ENCODE results near the gene PDE4D.

The PDE4D gene

DNA sequence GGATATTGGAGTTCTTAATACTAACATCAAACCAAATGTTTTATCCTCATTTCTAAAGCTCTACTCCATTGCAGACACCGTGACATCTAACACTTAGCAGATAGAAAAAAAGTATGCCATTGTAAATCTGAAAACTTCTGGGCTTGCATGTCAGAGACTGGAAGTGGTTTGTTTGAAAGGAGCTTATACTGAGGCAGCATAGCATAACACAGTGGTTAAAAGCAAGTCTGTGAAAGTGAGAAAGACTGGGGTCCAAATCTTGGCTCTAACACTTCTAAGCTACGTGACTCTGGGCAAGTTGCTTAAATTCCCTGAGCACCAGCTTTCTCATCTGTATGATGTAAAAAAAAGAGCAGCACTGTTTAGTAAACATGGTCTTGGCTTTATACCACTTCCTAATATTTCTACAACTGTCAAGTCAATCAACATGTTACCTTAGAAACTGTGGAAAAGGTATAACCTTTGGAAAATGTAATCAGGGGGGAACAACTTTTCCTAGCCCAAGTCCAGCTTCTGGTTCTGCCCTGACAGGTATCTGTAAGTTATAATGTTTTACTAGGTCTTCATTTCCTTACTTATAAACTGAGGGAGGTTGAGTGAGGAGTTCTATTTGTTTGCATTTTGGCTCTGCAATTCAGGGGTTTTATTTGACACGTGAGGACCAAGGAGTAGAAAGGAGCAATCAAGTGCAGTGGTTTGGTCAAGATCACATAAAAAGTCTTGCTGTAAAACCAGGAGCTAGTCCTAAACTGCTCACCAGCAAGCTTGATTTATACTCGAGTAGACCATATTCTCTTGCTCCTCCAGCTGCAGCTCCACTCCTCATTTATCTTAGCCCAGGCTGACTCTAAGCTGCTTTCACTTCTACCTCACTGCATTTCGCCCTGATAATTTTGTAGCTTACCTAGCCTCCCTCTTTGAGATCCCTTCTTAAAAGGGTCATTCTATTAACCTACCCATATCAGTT, 769.6 kb downstream of the PDE4D start:
- Histone ChIP-seq H3K4me3 (ENCODE audit: insufficient read depth, low read depth, low read length) (no peak overlapping the region), H3K36me3 (ENCODE audit: control insufficient read depth, insufficient read depth, low read length) (no peaks in the 10 kb centered on the region), H3K4me1 (ENCODE audit: control insufficient read depth, insufficient read depth, low read length) (peaks cover 40% of the 10 kb centered on the region), H3K27ac (ENCODE audit: insufficient read depth, low read depth, low read length, poor library complexity, severe bottlenecking) (no peak overlapping the region), H3K27me3 (ENCODE audit: control insufficient read depth, insufficient read depth, low read length, poor library complexity, severe bottlenecking) (no peaks in the 10 kb centered on the region), H3K9me3 (ENCODE audit: control insufficient read depth, low read length) (no peaks in the 10 kb centered on the region)
- WGBS, 2 experiments = 79 to 86% methylated on average over 5 of the region's 5 CpGs

DNA sequence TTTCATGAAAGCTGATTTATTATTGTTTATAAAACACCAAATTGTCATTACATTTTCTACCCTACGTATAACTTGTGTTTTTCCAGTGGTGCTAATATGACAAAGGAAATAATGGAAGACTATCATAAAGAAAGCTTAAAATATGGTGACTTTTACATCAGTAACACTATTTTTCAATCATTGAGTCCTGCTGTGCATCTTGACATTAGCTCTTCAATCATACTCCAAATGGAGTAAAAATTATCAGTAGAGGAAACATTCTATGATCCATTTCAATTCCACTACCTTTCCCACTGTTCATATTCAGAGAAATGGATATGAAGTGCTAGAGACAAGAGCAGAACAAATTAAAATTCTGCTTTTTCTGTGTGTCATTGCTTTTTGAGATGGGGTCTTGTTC, 774.0 kb downstream of the PDE4D start:
- no peaks in the 10 kb centered on the region for H3K36me3 ChIP-seq (ENCODE audit: control insufficient read depth, insufficient read depth, low read length)
- H3K4me1 ChIP-seq (ENCODE audit: control insufficient read depth, insufficient read depth, low read length) = peaks cover 5% of the 10 kb centered on the region
- no peaks in the 10 kb centered on the region for H3K9me3 ChIP-seq (ENCODE audit: control insufficient read depth, low read length)
- H3K27ac ChIP-seq (ENCODE audit: insufficient read depth, low read depth, low read length, poor library complexity, severe bottlenecking) = no peak overlapping the region
- H3K27me3 ChIP-seq (ENCODE audit: control insufficient read depth, insufficient read depth, low read length, poor library complexity, severe bottlenecking) = no peaks in the 10 kb centered on the region
- 100% methylated on average over 1 of the region's 1 CpG; no CpG with 5 or more reads in 1 of the 2 experiments for WGBS, 2 experiments
- no peak overlapping the region for H3K4me3 ChIP-seq (ENCODE audit: insufficient read depth, low read depth, low read length)

DNA sequence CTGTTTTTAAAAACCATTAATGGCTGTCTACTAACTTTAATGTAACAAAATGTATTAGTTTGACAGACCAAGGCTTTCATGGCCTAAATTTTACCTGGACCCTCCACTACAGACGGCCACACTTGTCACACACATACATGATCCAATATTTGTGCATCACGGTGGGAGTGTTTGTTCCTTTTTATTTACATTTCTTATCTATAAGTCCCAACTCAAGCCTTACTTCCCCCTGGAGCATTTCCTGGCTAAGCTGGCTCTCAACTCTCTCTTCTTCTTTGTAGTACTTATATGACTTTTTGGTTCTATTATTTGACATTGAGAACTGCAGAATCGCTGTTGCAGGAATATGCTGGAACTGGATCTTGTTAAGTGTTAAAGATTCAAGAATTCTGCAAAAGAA, 776.2 kb downstream of the PDE4D start:
- peaks cover 5% of the 10 kb centered on the region for H3K4me1 ChIP-seq (ENCODE audit: control insufficient read depth, insufficient read depth, low read length)
- H3K27ac ChIP-seq (ENCODE audit: insufficient read depth, low read depth, low read length, poor library complexity, severe bottlenecking) = no peak overlapping the region
- H3K36me3 ChIP-seq (ENCODE audit: control insufficient read depth, insufficient read depth, low read length) = no peaks in the 10 kb centered on the region
- no peaks in the 10 kb centered on the region for H3K9me3 ChIP-seq (ENCODE audit: control insufficient read depth, low read length)
- no peaks in the 10 kb centered on the region for H3K27me3 ChIP-seq (ENCODE audit: control insufficient read depth, insufficient read depth, low read length, poor library complexity, severe bottlenecking)
- whole genome bisulfite sequencing, 2 experiments = 92 to 95% methylated on average over 3 of the region's 3 CpGs
- no peak overlapping the region for H3K4me3 ChIP-seq (ENCODE audit: insufficient read depth, low read depth, low read length)

DNA sequence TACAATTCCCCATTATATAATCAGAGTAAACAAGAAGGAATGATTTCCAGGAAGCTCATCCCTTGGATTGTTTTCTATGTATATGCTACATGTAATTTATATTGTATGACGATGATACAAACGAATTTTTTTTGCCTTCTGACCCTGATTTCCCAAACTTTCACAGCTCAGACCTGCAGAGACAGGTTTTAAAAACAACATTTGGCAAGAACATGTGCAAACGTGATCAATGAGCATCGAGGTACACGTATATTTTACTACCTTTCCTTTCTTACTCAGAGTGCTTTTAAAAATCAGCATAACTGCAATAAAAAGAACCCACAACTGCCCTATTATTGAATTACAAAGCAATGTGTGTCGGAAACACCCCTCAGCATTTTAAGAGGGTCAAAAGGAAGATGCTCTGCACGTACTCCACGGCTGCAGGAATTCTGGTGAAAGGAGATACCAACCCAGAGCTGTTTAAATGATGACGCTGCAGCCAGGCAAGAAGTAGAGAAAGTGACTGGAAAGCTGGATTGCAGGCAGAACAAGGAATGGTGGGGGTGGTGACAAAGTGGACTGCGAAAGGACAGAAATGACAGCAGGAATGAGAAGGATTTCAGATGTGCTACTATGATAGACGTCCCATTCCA, 777.2 kb downstream of the PDE4D start:
- Histone ChIP-seq H3K27me3 (ENCODE audit: control insufficient read depth, insufficient read depth, low read length, poor library complexity, severe bottlenecking) (no peaks in the 10 kb centered on the region), H3K4me3 (ENCODE audit: insufficient read depth, low read depth, low read length) (no peak overlapping the region), H3K4me1 (ENCODE audit: control insufficient read depth, insufficient read depth, low read length) (peaks cover 5% of the 10 kb centered on the region), H3K9me3 (ENCODE audit: control insufficient read depth, low read length) (no peaks in the 10 kb centered on the region), H3K36me3 (ENCODE audit: control insufficient read depth, insufficient read depth, low read length) (no peaks in the 10 kb centered on the region), H3K27ac (ENCODE audit: insufficient read depth, low read depth, low read length, poor library complexity, severe bottlenecking) (no peak overlapping the region)
- WGBS, 2 experiments = 76 to 79% methylated on average over 11 of the region's 11 CpGs

DNA sequence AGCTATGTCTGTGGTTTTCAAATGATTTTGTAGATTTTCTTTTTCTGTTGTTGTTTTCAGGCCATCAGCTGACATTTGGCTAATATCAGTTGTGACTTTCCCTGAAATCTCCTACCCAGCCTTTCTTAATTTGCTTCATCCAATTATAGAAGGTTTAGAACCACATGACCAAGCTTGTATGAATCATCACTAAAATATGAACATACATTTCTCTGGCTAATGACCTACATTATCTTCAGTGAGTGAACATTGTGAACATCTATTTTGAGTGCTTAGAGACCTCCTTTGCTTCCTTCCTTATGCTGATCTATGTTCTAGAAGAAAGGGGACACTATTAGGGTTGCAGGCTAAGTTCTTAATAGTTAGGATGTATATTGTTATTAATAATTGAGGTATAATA, 778.2 kb downstream of the PDE4D start:
- H3K36me3 ChIP-seq (ENCODE audit: control insufficient read depth, insufficient read depth, low read length) = no peaks in the 10 kb centered on the region
- H3K27ac ChIP-seq (ENCODE audit: insufficient read depth, low read depth, low read length, poor library complexity, severe bottlenecking) = no peak overlapping the region
- H3K27me3 ChIP-seq (ENCODE audit: control insufficient read depth, insufficient read depth, low read length, poor library complexity, severe bottlenecking) = no peaks in the 10 kb centered on the region
- H3K4me3 ChIP-seq (ENCODE audit: insufficient read depth, low read depth, low read length) = no peak overlapping the region
- H3K9me3 ChIP-seq (ENCODE audit: control insufficient read depth, low read length) = no peaks in the 10 kb centered on the region
- peaks cover 5% of the 10 kb centered on the region for H3K4me1 ChIP-seq (ENCODE audit: control insufficient read depth, insufficient read depth, low read length)

DNA sequence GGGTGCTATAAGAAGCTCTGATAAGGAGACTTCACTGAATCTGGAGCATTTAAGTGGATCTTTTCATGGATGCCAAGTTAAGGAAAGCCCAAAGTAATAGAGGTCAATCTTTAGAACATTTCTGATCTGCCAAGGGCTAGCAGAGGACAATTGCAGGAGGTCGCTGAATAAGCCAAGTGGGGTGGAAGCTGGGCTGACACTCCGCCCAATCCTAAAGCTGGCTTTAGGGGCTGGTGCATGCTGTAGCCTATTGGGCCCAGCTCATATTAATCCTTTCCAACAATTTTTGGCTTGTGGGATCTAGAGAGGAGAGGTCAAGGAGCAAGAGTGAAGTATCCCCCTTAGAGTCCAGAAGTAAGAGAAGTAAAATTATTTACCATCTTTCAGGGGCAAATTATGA, 784.1 kb downstream of the PDE4D start:
- Histone ChIP-seq H3K4me1 (ENCODE audit: control insufficient read depth, insufficient read depth, low read length) (peaks cover 5% of the 10 kb centered on the region), H3K27me3 (ENCODE audit: control insufficient read depth, insufficient read depth, low read length, poor library complexity, severe bottlenecking) (no peaks in the 10 kb centered on the region)
- WGBS, 2 experiments = 82 to 96% methylated on average over 2 of the region's 2 CpGs

DNA sequence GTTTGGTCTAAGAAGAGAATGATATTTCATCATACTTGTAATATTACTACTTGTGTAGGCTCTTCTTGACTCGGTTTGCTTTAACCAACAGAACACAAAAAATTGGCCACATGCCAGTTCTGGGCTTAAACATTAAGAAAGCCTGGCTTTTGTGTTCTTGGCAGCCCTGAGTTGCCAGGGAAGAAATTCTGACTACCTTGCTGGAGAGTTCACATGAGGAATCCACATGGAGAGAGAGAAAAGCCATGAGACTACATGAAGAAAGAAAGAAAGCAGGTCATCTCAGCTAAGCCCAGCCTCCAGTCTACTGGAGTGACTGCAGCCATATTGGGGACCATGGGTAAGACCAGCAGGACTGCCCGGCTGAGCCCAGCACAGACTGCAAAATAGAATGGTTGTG, 785.8 kb downstream of the PDE4D start:
- Histone ChIP-seq H3K4me3 (ENCODE audit: insufficient read depth, low read depth, low read length) (no peak overlapping the region), H3K9me3 (ENCODE audit: control insufficient read depth, low read length) (no peaks in the 10 kb centered on the region), H3K27me3 (ENCODE audit: control insufficient read depth, insufficient read depth, low read length, poor library complexity, severe bottlenecking) (no peaks in the 10 kb centered on the region), H3K36me3 (ENCODE audit: control insufficient read depth, insufficient read depth, low read length) (no peaks in the 10 kb centered on the region), H3K27ac (ENCODE audit: insufficient read depth, low read depth, low read length, poor library complexity, severe bottlenecking) (no peak overlapping the region), H3K4me1 (ENCODE audit: control insufficient read depth, insufficient read depth, low read length) (peaks cover 6% of the 10 kb centered on the region)
- 95 to 96% methylated on average over 2 of the region's 2 CpGs for WGBS, 2 experiments

More for the DNA sequence above, 784.1 kb downstream of the PDE4D start:
- no peaks in the 10 kb centered on the region for H3K36me3 ChIP-seq (ENCODE audit: control insufficient read depth, insufficient read depth, low read length)
- H3K27ac ChIP-seq (ENCODE audit: insufficient read depth, low read depth, low read length, poor library complexity, severe bottlenecking) = no peak overlapping the region
- H3K4me3 ChIP-seq (ENCODE audit: insufficient read depth, low read depth, low read length) = no peak overlapping the region
- no peaks in the 10 kb centered on the region for H3K9me3 ChIP-seq (ENCODE audit: control insufficient read depth, low read length)

DNA sequence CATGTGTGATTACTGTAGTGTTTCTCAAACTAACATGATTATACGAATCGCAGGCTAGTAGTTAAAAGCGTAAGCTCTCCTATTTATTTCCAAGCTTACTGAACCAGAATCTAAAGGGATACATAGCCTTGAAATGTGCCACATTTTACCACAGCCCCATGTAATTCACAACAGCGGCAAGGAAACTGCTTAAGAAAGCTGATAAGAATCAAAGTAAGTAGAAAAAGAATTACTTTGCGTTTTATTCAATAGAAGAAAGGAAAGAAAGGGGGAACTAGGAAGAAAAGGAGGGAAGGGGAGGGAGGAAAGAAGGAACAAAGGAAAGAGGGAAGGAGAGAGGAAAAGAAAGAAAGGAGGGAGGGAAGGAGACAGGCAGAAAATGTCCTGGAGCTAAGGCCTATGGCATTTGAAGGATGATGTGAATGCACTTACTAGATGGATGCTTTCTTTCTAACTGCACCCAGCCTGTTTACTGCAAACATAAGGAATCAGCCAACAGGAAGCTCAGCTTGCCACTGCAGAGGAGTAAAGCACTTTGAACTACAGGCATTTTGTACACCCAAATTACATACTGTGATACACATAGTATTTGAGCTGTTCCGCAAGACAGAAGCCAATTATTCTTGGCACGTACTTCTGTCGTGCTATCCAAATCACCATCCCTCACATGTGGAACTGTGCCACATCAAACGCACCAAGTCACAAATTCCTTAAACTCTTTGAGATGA, 789.0 kb downstream of the PDE4D start:
- H3K4me1 ChIP-seq (ENCODE audit: control insufficient read depth, insufficient read depth, low read length) = peaks cover 6% of the 10 kb centered on the region
- no peak overlapping the region for H3K27ac ChIP-seq (ENCODE audit: insufficient read depth, low read depth, low read length, poor library complexity, severe bottlenecking)
- 91 to 92% methylated on average over 8 to 9 of the region's 9 CpGs for WGBS, 2 experiments

DNA sequence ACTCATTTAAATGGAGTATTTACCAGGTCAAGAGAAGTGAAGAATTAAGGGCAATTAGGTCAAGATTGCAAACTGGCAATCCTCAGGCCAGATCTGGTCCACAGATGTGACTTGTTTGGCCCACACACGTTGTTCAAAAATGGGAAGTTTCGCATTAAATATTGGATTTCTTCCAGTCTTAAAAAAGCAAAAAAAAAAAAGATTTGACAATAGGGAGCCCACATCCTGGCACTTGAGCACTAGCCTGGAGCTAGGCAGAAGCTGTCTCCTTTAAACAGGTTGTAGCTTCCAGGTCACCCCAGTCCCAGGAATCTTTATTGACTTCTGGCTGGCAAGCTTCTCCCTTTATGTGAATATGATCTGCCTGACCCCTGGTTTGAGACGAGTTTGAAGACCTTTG, 790.2 kb downstream of the PDE4D start:
- no peaks in the 10 kb centered on the region for H3K27me3 ChIP-seq (ENCODE audit: control insufficient read depth, insufficient read depth, low read length, poor library complexity, severe bottlenecking)
- H3K4me3 ChIP-seq (ENCODE audit: insufficient read depth, low read depth, low read length) = no peak overlapping the region
- H3K36me3 ChIP-seq (ENCODE audit: control insufficient read depth, insufficient read depth, low read length) = no peaks in the 10 kb centered on the region
- 92 to 97% methylated on average over 3 of the region's 3 CpGs for WGBS, 2 experiments
- H3K9me3 ChIP-seq (ENCODE audit: control insufficient read depth, low read length) = no peaks in the 10 kb centered on the region
- H3K4me1 ChIP-seq (ENCODE audit: control insufficient read depth, insufficient read depth, low read length) = peaks cover 6% of the 10 kb centered on the region
- no peak overlapping the region for H3K27ac ChIP-seq (ENCODE audit: insufficient read depth, low read depth, low read length, poor library complexity, severe bottlenecking)

More for the DNA sequence above, 789.0 kb downstream of the PDE4D start:
- Histone ChIP-seq H3K27me3 (ENCODE audit: control insufficient read depth, insufficient read depth, low read length, poor library complexity, severe bottlenecking) (no peaks in the 10 kb centered on the region), H3K9me3 (ENCODE audit: control insufficient read depth, low read length) (no peaks in the 10 kb centered on the region), H3K36me3 (ENCODE audit: control insufficient read depth, insufficient read depth, low read length) (no peaks in the 10 kb centered on the region), H3K4me3 (ENCODE audit: insufficient read depth, low read depth, low read length) (no peak overlapping the region)

DNA sequence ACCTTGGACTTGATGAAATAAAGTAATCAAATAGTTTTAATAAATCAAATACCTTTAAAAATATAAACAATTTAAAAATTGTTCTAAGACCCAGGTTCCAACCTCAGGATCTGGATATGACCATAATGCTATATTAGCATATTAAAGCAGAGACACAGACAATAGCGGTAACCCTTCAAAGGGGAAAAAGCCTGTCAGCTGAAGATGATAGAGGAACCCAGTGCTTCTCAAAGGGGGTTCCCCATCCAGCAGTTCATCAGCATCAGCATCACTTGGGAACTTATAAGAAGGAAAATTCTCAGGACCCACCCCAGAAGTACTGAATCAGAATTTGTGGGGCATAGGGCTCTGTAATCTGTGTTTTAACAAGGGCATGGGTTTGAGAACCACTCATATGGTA, 791.1 kb downstream of the PDE4D start:
- no peak overlapping the region for H3K27ac ChIP-seq (ENCODE audit: insufficient read depth, low read depth, low read length, poor library complexity, severe bottlenecking)
- H3K36me3 ChIP-seq (ENCODE audit: control insufficient read depth, insufficient read depth, low read length) = no peaks in the 10 kb centered on the region
- H3K4me1 ChIP-seq (ENCODE audit: control insufficient read depth, insufficient read depth, low read length) = peaks cover 6% of the 10 kb centered on the region
- 87 to 100% methylated on average over 1 of the region's 1 CpG for WGBS, 2 experiments
- no peak overlapping the region for H3K4me3 ChIP-seq (ENCODE audit: insufficient read depth, low read depth, low read length)
- H3K9me3 ChIP-seq (ENCODE audit: control insufficient read depth, low read length) = no peaks in the 10 kb centered on the region
- H3K27me3 ChIP-seq (ENCODE audit: control insufficient read depth, insufficient read depth, low read length, poor library complexity, severe bottlenecking) = no peaks in the 10 kb centered on the region
